NCI-H2171 (cell line): ENCODE data around the gene PSAP.
"Not testable (repeated sequence)": the region's sequence is repeated elsewhere in the genome, so short reads cannot be mapped to it uniquely, and the experiment has no call there.

Source experiments
- DNase-seq: peaks from one replicate; lab custom pipeline; 2025; lab: John Stamatoyannopoulos, UW

PSAP gene

GRCh38 chr10:71850743-71851464 is at the start of gene PSAP:
PSAP (minus strand) TSS chr10:71851251; CDS start chr10:71851221, 30 bp downstream.
- DNase-seq: peak; percentile 90

GRCh38 chr10:71900441-71901180 is 49.6 kb upstream of the PSAP start:
- DNase-seq: no peak

- DNase-seq: no peak
Observed at GRCh38 chr10:71899665-71900412, 48.8 kb upstream of the PSAP start.

DNA sequence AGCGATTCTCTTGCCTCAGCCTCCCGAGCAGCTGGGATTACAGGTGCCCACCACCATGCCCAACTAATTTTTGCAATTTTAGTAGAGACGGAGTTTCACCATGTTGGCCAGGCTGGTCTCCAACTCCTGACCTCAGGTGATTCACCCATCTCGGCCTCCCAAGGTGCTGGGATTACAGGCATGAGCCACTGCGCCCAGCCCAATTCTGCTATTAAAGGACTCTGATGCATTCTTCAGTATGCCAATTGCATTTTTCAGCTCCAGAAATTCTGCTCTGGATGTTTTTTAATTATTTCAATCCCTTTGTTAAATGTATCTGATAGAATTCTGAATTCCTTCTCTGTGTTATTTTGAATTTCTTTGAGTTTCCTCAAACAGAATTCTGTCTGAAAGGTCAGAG is 47.3 kb upstream of the PSAP start:
- DNase-seq: not testable (repeated sequence)

GRCh38 chr10:71893920-71894319 is 42.9 kb upstream of the PSAP start:
- no peak for DNase-seq

GRCh38 chr10:71893258-71893815 is 42.3 kb upstream of the PSAP start:
- no peak for DNase-seq

- DNase-seq: no peak
Observed at GRCh38 chr10:71891437-71891836, 40.4 kb upstream of the PSAP start.

DNA sequence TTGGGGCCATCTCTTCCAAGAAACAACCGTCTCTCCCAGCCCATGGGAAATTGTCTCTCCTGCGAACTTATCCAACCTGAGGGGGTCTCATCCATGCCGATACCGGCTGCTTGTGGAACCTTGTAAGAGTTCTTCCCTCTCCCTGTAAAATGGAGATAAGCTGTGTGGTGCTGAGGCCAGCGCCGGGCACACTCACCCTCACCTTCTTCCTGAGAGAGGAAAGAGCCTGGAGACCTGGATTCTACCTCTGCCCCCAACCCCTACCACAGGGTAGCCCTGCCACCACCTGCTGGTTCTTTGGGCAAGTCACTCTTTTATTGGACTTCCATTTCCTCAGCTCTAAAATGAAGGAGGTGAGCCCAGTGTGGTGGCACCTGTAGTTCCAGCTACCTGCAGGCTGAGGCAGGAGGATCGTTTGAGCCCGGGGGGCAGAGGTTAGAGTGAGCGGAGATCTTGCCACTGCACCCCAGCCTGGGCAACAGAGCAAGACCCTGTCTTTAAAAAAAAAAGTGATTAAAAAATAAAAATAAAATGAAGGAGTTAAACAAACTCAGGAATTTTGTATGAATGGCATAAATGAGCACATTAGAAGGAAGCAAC is 38.4 kb upstream of the PSAP start:
- DNase-seq: no peak

- peak; percentile 45 for DNase-seq
Observed at GRCh38 chr10:71888623-71889387, 37.8 kb upstream of the PSAP start.

DNA sequence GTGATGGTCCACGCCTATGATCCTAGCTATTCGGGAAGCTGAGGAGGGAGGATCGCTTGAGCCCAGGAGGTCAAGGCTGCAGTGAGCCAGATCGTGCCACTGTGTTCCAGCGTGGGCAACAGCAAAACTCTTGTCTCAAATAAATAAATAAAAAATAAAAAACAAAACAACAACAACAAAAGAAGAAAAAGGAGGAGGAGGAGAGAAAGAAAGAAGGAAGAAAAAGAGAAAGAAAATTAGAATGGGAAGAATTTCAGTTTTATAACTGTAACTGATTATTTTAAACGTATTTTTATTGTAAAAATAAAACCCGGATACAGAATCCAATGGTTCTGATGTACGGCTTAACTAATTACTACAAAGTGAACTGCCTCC is 37.2 kb upstream of the PSAP start:
- no peak for DNase-seq

DNA sequence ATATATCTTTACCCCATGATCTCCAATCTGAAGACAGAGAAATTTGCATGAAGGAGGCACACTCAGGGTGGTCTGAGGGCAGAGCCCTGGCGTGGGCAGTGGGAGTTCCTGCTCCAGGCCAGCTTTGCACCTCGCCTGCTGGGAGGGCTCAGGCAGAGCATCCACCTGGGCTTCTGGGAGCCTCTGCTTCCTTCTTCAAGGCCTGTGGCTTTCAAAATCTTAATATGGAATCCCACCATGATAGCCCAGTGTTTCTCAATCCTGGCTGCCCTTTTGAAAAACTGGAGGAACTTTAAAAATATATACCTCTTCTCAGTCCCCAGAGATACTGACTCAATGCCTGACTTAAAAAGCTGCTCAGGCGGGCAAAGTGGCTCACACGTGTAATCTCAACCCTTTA is 36.7 kb upstream of the PSAP start:
- no peak for DNase-seq

GRCh38 chr10:71882813-71883659 is 32.0 kb upstream of the PSAP start:
- no peak for DNase-seq

DNA sequence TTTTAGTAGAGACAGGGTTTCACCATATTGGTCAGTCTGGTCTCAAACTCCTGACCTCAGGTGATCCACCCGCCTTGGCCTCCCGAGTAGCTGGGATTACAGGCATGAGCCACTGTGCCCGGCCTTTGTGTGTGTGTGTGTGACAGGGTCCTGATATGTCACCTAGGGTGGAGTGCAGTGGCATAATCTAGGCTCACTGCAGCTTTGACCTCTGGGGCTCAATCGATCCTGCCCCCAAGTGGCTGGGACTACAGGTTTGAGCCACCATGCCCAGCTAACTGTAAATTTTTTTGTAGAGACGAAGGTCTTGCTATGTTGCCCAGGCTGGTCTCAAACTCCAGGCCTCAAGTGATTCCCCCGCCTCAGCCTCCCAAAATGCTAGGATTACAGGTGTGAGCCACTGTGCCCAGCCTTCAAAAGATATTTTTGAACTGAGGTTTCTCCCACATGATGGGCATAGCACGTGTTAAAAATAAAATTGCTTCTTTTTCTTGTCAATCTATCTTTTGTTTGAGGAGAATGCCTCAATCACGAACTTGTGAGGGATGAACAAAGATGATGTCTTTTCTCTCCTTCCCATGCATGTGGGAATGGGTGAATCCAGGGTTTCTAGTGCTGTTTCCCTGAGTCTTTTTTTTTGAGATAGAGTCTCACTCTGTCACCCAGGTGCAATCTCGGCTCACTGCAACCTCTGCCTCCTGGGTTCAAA is 30.8 kb upstream of the PSAP start:
- DNase-seq: no peak

DNA sequence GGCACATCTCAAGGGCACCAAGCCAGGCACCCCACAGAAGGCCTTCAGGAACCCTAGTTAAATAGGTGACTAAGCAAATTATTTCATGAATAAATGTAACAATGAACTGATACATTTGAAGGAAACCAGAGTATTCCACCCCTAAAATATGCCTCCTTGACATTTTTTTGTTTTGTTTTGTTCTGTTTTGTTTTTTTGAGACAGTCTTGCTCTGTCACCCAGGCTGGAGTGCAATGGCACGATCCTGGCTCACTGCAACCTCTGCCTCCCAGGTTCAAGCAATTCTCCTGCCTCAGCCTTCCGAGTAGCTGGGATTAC is 30.2 kb upstream of the PSAP start:
- DNase-seq: not testable (repeated sequence)

GRCh38 chr10:71880425-71881306 is 29.6 kb upstream of the PSAP start:
- peak; percentile 20 for DNase-seq

DNA sequence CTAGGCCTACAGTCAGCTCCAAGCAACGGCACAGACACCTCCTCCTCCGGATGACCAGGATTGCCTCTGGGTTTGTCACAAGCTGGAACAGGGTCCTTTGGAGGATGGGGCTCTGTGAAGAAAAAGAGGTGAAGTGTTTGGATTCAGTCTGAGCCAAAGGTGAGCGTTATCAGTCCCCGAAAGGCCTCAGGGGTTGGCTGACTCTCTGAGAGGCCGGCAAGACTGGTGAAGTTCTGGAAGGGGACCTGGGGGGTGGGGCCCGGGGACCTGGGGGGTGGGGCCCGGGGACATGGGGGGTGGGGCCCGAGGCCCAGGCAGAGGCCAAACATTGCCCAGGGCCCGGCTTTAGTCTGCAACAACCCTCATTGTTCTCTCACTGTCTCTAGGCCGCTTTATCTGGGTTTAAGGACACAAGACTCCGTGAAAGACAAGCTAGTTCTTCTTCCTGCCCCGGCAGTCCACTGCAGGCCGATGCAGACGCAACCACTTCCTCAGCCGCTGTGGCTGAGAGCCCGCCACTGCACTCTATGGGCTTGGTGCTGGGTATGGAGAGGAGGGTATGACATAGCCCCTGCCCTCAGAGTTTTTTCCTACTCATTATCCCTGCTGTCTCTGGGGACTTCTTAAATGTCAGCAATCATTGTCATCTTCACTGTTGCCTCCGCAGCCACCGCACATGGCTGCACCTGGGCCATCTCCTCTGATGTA is 27.4 kb upstream of the PSAP start:
- peak; percentile 44 for DNase-seq

GRCh38 chr10:71877821-71878220 is 26.8 kb upstream of the PSAP start:
- no peak for DNase-seq

- DNase-seq: not testable (repeated sequence)
Observed at GRCh38 chr10:71874680-71875354, 23.8 kb upstream of the PSAP start.
